Choroid plexus epithelial cell (primary cell): ENCODE results near the gene F3.
A peak's percentile ranks its signal among the peaks of the same experiment; 100 is the strongest.
"Not testable (repeated sequence)": the region's sequence is repeated elsewhere in the genome, so short reads cannot be mapped to it uniquely, and the experiment has no call there.

ENCODE experiments used
- DNase-seq: peaks from one replicate; pipeline ENCODE4 v3.0.0-alpha.2; 2010; ENCODE audit warnings: low read depth
- H3K4me3 ChIP-seq: 2 replicates; pipeline ENCODE4 v1.5.1; 2011; ENCODE audit warnings: low read depth, mild to moderate bottlenecking, control low read depth, low read length, moderate library complexity
- CTCF ChIP-seq: conservative IDR thresholded peaks from 2 replicates; pipeline ENCODE4 v1.5.1; 2011; ENCODE audit warnings: low read depth, mild to moderate bottlenecking, control low read depth, inconsistent platforms, low read length, moderate library complexity

Gene F3

GRCh38 chr1:94578856-94579255 lies 37.3 kb upstream of the F3 start:
- H3K4me3 ChIP-seq: no peak overlapping the region
- peak; percentile 62 for DNase-seq
- TF ChIP-seq CTCF: no peak

- DNase-seq, H3K4me3 ChIP-seq: not testable (repeated sequence)
Measured at GRCh38 chr1:94573917-94574316, 32.4 kb upstream of the F3 start.

GRCh38 chr1:94572780-94573179 lies 31.2 kb upstream of the F3 start:
- no peak for DNase-seq
- no peak for TF ChIP-seq CTCF
- H3K4me3 ChIP-seq: no peak overlapping the region

GRCh38 chr1:94570965-94571364 lies 29.4 kb upstream of the F3 start:
- not testable (repeated sequence) for DNase-seq, H3K4me3 ChIP-seq

GRCh38 chr1:94568806-94569205 lies 27.2 kb upstream of the F3 start:
- not testable (repeated sequence) for H3K4me3 ChIP-seq, DNase-seq

- not testable (repeated sequence) for DNase-seq, H3K4me3 ChIP-seq
Measured at GRCh38 chr1:94567975-94568607, 26.5 kb upstream of the F3 start.

- not testable (repeated sequence) for DNase-seq, H3K4me3 ChIP-seq
Measured at GRCh38 chr1:94566436-94566835, 24.9 kb upstream of the F3 start.

GRCh38 chr1:94565901-94566300 lies 24.3 kb upstream of the F3 start:
- no peak for DNase-seq
- H3K4me3 ChIP-seq: no peak overlapping the region
- no peak for TF ChIP-seq CTCF

GRCh38 chr1:94562519-94563260 lies 21.1 kb upstream of the F3 start:
- no peak overlapping the region for H3K4me3 ChIP-seq
- DNase-seq: no peak
- TF ChIP-seq CTCF: no peak

GRCh38 chr1:94560333-94560732 lies 18.8 kb upstream of the F3 start:
- no peak overlapping the region for H3K4me3 ChIP-seq
- DNase-seq: peak; percentile 55
- TF ChIP-seq CTCF: no peak
